GM21528 (cell line): ENCODE data around the gene PRPS1.
"Not testable (repeated sequence)": the region's sequence is repeated elsewhere in the genome, so short reads cannot be mapped to it uniquely, and the experiment has no call there.

Experiments
- ATAC-seq: cut with Tn5 transposase; IDR thresholded peaks from one replicate; pipeline ENCODE4 v1.9.1; 2021; ENCODE audit warnings: mild to moderate bottlenecking, moderate library complexity; ENCODE audit not compliant: unreplicated experiment, low FRiP score

The PRPS1 gene

GRCh38 chrX:107629540-107629909, 1.2 kb downstream of the PRPS1 start:
- no peak for ATAC-seq

- no peak for ATAC-seq
Measured at GRCh38 chrX:107630031-107630689, 1.9 kb downstream of the PRPS1 start.

- no peak for ATAC-seq
Measured at GRCh38 chrX:107632346-107632745, 4.0 kb downstream of the PRPS1 start.

- ATAC-seq: no peak
Measured at GRCh38 chrX:107646735-107647134, 18.4 kb downstream of the PRPS1 start.

- no peak for ATAC-seq
Measured at GRCh38 chrX:107648332-107648731, 20.0 kb downstream of the PRPS1 start.

- ATAC-seq: no peak
Measured at GRCh38 chrX:107654566-107654871, 26.2 kb downstream of the PRPS1 start.

GRCh38 chrX:107654872-107655761, 26.8 kb downstream of the PRPS1 start:
- ATAC-seq: no peak

GRCh38 chrX:107656978-107657377, 28.7 kb downstream of the PRPS1 start:
- no peak for ATAC-seq

GRCh38 chrX:107658660-107659059, 30.4 kb downstream of the PRPS1 start:
- ATAC-seq: no peak

- no peak for ATAC-seq
Measured at GRCh38 chrX:107659286-107659685, 31.0 kb downstream of the PRPS1 start.

- ATAC-seq: no peak
Measured at GRCh38 chrX:107659768-107660167, 31.5 kb downstream of the PRPS1 start.

- no peak for ATAC-seq
Measured at GRCh38 chrX:107662145-107662544, 33.8 kb downstream of the PRPS1 start.

GRCh38 chrX:107662824-107663223, 34.5 kb downstream of the PRPS1 start:
- ATAC-seq: no peak

- ATAC-seq: no peak
Measured at GRCh38 chrX:107666931-107667330, 38.6 kb downstream of the PRPS1 start.

- ATAC-seq: no peak
Measured at GRCh38 chrX:107667426-107667825, 39.1 kb downstream of the PRPS1 start.

- ATAC-seq: not testable (repeated sequence)
Measured at GRCh38 chrX:107668710-107669109, 40.4 kb downstream of the PRPS1 start.

GRCh38 chrX:107669261-107669660, 41.0 kb downstream of the PRPS1 start:
- no peak for ATAC-seq

- ATAC-seq: no peak
Measured at GRCh38 chrX:107669885-107670628, 41.7 kb downstream of the PRPS1 start.

GRCh38 chrX:107671256-107671655, 42.9 kb downstream of the PRPS1 start:
- ATAC-seq: not testable (repeated sequence)

- peak; percentile 31 for ATAC-seq
Measured at GRCh38 chrX:107672955-107673378, 44.7 kb downstream of the PRPS1 start.

- peak; percentile 5 for ATAC-seq
Measured at GRCh38 chrX:107673431-107673830, 45.1 kb downstream of the PRPS1 start.
